AG04449 (cell line): ENCODE data around the gene LHFPL6.

Source experiments
- CTCF ChIA-PET: fragments of 350-600 bp; formaldehyde crosslinking; extraction: SDS; loops from one replicate; lab custom pipeline; 2021; ENCODE audit warnings: antibody characterized with exemption; lab: Yijun Ruan, JAX
- POLR2A ChIA-PET: fragments of 400-600, 350-600 bp; formaldehyde crosslinking; extraction: SDS; loops from one replicate; lab custom pipeline; 2020; ENCODE audit warnings: antibody characterized with exemption, inconsistent platforms; lab: Yijun Ruan, JAX
- DNase-seq: peaks from one replicate; pipeline ENCODE4 v3.0.0-alpha.2; 2010; ENCODE audit warnings: low read depth, low spot score
- H3K4me3 ChIP-seq: 2 replicates; pipeline ENCODE4 v1.5.1; 2011; ENCODE audit warnings: low read depth, mild to moderate bottlenecking, control low read depth, low read length
- TF ChIP-seq, protein P1 (sequence below): IDR thresholded peaks from one replicate; pipeline ENCODE4 v1.5.1; 2011; ENCODE audit warnings: mild to moderate bottlenecking, moderate library complexity, low read length, control low read depth, inconsistent platforms; ENCODE audit not compliant: insufficient read depth; ENCODE audit errors: missing control alignments

Gene LHFPL6

DNA sequence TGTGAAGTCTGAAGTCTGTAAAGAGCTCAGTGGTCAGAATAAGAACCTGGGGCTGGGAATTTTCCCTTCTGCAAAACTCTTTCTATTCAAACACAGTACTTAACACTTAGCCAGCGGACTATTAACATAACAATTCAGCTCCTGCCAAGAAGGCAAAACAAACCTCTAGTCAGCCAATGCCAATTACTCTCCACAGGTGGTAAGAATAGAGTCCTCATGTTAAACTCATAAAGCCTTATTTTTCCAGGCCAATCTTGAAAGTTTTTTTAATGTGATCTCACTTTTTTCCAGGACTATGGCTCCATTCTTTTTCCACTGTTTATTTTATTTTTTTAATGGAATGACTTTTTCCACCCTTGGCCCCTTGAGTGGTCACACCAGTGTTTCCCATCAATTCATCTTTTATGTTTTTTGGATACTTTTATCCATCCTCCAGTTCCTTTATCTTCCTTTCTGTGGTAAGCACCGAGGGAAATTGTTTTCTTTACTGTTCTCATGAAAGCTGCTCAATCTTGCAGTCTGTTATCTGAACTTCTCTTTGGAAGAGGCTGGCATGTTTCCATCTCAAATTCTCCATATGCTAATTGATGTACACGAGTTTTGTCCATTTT lies 217.3 kb downstream of the LHFPL6 start:
- ChIA-PET CTCF (interaction anchor here (0.9 to 1.3 kb wide), 2 partner anchors 11 to 28 kb away, joined by 3 read pairs; no protein-coding TSS in a partner anchor), POLR2A (no interaction called here)
- no peak overlapping the region for H3K4me3 ChIP-seq
- TF ChIP-seq, protein P1, sequence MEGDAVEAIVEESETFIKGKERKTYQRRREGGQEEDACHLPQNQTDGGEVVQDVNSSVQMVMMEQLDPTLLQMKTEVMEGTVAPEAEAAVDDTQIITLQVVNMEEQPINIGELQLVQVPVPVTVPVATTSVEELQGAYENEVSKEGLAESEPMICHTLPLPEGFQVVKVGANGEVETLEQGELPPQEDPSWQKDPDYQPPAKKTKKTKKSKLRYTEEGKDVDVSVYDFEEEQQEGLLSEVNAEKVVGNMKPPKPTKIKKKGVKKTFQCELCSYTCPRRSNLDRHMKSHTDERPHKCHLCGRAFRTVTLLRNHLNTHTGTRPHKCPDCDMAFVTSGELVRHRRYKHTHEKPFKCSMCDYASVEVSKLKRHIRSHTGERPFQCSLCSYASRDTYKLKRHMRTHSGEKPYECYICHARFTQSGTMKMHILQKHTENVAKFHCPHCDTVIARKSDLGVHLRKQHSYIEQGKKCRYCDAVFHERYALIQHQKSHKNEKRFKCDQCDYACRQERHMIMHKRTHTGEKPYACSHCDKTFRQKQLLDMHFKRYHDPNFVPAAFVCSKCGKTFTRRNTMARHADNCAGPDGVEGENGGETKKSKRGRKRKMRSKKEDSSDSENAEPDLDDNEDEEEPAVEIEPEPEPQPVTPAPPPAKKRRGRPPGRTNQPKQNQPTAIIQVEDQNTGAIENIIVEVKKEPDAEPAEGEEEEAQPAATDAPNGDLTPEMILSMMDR = no peak
- DNase-seq = no peak

DNA sequence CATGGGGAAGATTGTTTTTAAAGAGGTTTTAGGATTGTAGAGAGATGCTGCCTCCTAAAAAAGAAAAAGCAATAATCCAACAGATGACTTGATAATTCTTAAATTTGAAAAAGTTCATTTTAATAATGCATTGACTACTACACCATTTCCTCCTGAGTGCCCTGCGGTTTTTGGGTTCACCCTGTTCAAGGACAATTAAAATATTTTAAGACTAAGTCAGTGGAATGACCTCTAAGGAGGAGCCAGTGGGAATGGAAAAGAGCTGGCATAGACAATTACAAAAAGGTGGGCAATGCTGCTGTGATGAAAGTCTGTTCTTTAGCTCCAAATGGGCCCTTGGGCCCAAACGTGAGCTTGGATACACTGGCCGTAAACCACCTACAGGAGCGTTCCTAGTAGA lies 217.8 kb downstream of the LHFPL6 start:
- no peak for DNase-seq
- CTCF ChIA-PET = no interaction called here
- TF ChIP-seq, protein P1 = no peak
- H3K4me3 ChIP-seq = no peak overlapping the region
- POLR2A ChIA-PET = no interaction called here

DNA sequence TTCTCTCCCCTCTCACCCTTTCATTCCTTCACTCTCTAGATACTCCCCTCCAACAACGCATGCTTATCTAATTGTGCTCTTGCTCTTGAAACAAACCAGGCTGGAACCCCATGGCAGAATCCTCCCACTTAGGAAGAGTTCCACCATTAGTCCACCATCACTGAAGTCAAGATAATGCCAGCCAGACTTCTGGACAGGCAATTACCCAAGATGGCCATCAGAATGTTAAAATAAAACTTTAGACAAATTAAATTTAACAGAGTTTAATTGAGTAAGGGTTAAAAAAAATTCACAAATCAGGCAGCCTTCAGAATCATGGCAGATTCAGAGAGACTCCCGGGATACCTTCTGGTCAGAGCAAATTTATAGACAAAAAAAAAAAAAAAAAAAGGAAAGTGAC lies 221.5 kb downstream of the LHFPL6 start:
- ChIA-PET POLR2A (no interaction called here), CTCF (no interaction called here)
- no peak for DNase-seq
- TF ChIP-seq, protein P1 = no peak
- no peak overlapping the region for H3K4me3 ChIP-seq

DNA sequence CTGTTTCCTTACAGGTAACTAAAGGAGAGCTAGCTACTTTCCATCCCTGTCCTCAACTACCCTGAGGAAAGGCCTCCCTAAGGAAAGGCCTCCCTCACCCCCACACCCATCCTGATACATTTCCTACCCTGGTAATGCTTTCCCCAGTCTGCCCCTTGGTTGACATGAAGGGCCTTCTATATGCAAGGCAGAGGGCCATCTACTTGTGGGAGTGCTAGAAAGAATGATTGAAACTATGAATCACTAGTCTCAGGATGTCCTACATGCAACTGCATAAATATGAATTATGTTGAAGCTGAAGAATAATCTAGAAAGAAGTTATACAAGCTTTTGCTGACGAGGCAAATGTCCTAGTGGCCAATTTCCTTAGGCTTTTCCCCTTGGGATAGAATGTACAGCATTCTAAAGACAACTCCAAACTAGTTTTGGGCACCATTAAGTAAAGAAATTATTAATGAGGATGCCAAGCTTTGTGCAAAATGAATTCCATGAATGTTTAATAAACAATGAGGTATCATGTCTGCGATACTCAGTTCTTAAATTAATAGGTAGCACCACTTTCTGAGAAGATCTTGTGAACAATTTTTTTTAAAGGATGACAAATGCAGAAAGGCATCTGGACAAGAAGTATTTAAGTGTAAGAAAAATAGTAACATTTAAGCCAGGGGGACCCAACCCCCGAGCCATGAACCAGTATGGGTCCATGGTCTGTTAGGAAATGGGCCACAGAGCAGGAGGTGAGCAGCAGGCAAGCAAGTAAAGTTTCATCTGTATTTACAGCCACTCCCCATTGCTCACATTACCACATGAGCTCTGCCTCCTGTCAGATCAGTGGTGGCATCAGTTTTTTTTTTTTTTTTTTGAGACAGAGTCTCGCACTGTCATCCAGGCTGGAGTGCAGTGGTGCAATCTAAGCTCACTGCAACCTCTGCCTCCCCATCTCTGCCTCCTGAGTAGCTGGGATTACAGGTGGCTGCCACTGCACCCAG lies 223.0 kb downstream of the LHFPL6 start:
- TF ChIP-seq, protein P1 = no peak
- no peak for DNase-seq
- ChIA-PET POLR2A (no interaction called here), CTCF (interaction anchor here (1.0 to 1.1 kb wide), 2 partner anchors 15 to 232 kb away, joined by 4 read pairs; no protein-coding TSS in a partner anchor)
- H3K4me3 ChIP-seq = no peak overlapping the region

DNA sequence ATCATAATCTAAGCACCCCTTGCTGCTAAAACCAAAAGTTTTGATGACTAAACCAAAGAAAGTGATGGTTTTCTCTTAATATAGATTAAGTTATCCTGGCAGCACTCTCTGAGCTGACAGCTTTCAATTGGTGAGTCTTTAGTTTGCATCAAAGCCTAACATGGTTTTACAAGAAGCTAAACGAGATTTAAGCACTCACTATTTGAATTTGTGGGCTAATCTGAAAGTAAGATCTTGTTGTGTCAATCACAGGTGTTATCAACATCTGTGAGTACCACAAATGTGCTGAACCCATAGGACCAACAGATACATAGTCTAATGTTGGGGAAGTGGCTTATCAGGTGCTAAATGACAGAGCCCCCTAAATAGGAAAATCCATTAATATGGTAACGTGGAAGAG lies 223.9 kb downstream of the LHFPL6 start:
- ChIA-PET POLR2A (no interaction called here), CTCF (interaction anchor here (1.0 to 1.1 kb wide), 2 partner anchors 14 to 232 kb away, joined by 4 read pairs; no protein-coding TSS in a partner anchor)
- DNase-seq = no peak
- TF ChIP-seq, protein P1 = no peak
- no peak overlapping the region for H3K4me3 ChIP-seq

DNA sequence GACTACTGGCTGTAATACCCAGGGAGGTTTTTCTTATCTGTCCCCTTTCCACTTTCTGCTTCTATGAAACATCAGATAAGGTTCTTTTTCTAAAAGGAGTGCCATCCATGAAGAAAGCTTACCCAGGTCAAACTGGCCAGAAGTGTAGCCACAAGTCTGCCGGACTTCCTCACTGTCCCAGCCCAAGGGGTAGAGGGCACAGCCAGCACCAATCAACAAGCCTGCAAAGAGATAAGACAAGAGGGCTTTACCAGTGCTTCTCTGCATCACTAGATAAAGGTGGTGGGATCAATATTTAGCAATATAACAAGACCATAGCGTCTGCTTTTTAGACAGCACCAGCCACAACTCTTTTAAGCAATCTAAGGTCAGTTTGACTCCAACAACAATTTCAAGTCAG lies 224.7 kb downstream of the LHFPL6 start:
- H3K4me3 ChIP-seq = no peak overlapping the region
- POLR2A ChIA-PET = no interaction called here
- CTCF ChIA-PET = no interaction called here
- TF ChIP-seq, protein P1 = no peak
- DNase-seq = no peak
